HL-60 (cell line): ENCODE results near the gene CCL18.

Source experiments
- CTCF ChIP-seq: IDR thresholded peaks from one replicate; pipeline ENCODE4 v1.5.1; 2011; ENCODE audit warnings: low read length, control low read depth, inconsistent platforms; ENCODE audit not compliant: insufficient read depth
- GABPA ChIP-seq: IDR thresholded peaks from 2 replicates; pipeline ENCODE4 v1.6.1; 2012; ENCODE audit warnings: low read depth
- POLR2AphosphoS5 ChIP-seq: IDR thresholded peaks from 2 replicates; pipeline ENCODE4 v1.6.1; 2012; ENCODE audit warnings: low read depth
- SPI1 ChIP-seq: IDR thresholded peaks from 2 replicates; pipeline ENCODE4 v1.6.1; 2012; ENCODE audit warnings: low read depth, mild to moderate bottlenecking, borderline replicate concordance
- TF ChIP-seq, protein P1 (sequence below): IDR thresholded peaks from 2 replicates; pipeline ENCODE4 v1.6.1; 2012; ENCODE audit warnings: low read depth; ENCODE audit not compliant: insufficient replicate concordance

DNA sequence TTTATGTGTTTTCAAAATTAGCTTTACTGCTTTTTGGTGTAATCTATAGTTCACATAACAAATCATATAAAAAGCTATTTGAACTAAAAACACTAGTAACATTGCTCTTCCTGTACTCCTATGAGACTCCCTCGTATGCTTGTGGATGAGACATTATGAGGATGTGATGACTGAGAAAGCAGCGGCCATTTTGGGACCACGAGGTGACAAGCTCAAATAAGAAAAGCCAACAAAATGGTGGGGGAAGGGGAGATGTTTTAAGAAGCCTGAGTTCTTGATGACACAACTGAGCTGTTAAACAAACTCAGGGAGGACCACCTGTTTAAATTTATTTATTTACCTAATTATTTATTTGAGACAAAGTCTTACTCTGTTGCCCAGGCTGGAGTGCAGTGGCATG lies 4.5 kb downstream of the CCL18 start:
- no peak for TF ChIP-seq POLR2AphosphoS5
- no peak for TF ChIP-seq CTCF
- TF ChIP-seq, protein P1, sequence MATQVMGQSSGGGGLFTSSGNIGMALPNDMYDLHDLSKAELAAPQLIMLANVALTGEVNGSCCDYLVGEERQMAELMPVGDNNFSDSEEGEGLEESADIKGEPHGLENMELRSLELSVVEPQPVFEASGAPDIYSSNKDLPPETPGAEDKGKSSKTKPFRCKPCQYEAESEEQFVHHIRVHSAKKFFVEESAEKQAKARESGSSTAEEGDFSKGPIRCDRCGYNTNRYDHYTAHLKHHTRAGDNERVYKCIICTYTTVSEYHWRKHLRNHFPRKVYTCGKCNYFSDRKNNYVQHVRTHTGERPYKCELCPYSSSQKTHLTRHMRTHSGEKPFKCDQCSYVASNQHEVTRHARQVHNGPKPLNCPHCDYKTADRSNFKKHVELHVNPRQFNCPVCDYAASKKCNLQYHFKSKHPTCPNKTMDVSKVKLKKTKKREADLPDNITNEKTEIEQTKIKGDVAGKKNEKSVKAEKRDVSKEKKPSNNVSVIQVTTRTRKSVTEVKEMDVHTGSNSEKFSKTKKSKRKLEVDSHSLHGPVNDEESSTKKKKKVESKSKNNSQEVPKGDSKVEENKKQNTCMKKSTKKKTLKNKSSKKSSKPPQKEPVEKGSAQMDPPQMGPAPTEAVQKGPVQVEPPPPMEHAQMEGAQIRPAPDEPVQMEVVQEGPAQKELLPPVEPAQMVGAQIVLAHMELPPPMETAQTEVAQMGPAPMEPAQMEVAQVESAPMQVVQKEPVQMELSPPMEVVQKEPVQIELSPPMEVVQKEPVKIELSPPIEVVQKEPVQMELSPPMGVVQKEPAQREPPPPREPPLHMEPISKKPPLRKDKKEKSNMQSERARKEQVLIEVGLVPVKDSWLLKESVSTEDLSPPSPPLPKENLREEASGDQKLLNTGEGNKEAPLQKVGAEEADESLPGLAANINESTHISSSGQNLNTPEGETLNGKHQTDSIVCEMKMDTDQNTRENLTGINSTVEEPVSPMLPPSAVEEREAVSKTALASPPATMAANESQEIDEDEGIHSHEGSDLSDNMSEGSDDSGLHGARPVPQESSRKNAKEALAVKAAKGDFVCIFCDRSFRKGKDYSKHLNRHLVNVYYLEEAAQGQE: no peak
- no peak for TF ChIP-seq SPI1
- TF ChIP-seq GABPA: no peak
